NOMO-1 treated with DMSO at 0.1 percent for 48 hours (cell line): Measurements from ENCODE around the gene PLA2G7.

Experiments
- DNase-seq: peaks from one replicate; lab custom pipeline; 2025; ENCODE audit not compliant: unreplicated experiment; lab: John Stamatoyannopoulos, UW

PLA2G7 gene

DNA sequence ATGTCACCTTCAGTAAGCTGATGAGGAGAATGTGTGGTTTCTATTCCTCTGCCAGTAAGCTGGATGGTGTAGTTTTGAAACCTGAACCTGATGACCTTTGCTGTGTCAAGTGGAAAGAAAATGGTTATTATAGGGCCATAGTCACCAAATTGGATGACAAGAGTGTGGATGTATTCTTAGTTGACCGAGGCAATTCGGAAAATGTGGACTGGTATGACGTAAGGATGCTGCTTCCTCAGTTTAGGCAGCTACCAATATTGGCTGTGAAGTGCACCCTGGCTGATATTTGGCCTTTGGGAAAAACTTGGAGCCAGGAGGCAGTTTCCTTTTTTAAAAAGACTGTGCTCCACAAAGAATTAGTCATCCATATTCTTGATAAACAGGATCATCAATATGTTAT lies 45.5 kb downstream of the PLA2G7 start:
- no peak for DNase-seq

DNA sequence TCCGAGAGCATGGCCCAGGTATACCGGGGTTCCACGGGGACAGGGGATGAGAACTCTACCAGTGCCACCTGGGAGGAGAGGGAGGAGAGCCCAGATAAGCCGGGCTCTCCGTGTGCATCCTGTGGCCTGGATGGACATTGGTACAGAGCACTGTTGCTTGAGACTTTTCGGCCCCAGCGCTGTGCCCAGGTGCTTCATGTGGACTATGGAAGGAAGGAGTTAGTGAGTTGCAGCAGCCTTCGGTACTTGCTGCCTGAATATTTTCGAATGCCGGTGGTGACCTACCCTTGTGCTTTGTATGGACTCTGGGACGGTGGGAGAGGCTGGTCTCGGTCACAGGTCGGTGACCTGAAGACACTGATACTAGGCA lies 46.2 kb downstream of the PLA2G7 start:
- no peak for DNase-seq

- DNase-seq: no peak
Measured at GRCh38 chr6:46688117-46688965, 46.8 kb downstream of the PLA2G7 start.

DNA sequence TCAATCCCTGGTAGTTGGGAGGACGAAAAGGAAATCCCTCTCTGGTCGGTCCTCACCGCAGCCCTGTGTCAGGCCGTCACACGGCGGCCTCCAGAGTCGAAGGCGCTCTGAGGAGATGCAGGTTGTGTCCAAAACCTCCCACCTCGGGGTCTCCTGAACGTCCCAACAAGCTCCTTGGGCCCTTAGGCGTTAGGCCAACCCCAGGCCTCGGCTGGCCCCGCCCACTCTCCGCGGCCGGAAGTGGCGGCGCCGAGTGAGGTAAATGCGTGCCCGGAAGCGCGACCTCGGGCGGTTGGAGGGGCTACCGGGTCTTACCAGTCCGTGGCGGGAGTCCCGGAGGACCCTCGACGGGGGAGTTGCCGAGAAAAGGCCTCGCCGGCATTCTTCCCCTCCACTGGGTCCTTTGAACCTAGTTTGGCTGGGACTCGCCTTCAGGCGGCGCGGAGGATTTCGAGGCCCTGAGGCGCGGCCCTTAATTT lies 47.5 kb downstream of the PLA2G7 start, which contains the start of gene TDRD6:
TSS of gene TDRD6 (plus strand) at position 267 of the 479 bp plus-strand sequence. CDS start 244 bp downstream, outside the sequence.
- no peak for DNase-seq

- DNase-seq: no peak
Measured at GRCh38 chr6:46684771-46685170, 50.4 kb downstream of the PLA2G7 start.

GRCh38 chr6:46677314-46677654 lies 57.9 kb downstream of the PLA2G7 start:
- peak; percentile 48 for DNase-seq

DNA sequence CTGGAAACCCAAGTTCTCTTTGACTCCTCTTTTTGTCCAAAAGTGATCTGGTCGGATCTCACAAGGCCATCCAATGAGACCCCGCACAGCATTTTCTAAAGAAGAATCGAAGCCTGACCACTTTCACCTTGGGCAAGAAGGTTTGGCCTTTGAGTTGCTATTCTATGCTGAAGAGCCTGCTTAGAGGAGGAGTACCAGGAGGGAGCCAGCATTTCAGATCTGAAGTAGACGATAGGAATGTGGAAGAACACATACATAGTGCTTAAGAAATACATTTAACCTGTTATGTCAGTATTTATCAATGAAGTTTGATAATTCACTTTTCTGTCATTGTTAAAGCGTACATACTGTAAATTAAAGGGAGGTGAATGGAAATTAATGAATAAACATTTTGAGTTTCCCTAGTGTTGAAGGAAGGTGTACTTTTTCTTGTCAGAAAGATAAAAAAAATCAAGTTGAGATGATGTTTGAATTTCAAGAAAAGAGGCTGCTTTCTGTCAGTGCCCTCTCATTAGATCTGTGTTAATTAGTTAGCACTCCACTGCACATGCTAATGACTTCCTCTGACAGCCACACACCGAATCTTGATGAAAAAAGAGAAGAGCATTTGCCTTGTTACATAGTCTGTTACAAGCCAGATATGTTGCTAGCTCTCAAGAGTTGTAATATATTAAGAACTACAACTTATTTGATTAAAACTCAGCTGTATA lies 58.4 kb downstream of the PLA2G7 start:
- peak; percentile 48 for DNase-seq

DNA sequence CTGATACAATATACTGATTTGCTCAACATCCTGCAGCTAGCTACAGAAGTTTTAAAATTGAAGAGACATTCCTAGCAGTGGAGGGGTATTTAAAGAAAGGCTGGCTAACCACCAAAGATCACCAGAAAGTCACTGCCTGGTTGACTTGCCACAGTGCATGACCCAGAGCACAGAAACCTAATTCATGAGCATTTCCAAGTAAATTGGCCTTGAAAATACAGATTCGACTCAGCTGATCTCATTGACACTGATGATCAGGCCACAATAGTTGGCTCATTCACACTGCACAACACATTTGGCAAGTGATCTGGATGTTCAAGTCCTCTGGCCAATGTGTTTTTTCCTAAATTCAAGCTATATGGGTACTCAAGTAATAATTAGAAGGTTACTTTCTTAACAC lies 60.8 kb downstream of the PLA2G7 start:
- DNase-seq: no peak

GRCh38 chr6:46667377-46667776 lies 67.8 kb downstream of the PLA2G7 start:
- DNase-seq: no peak

GRCh38 chr6:46661483-46661882 lies 73.7 kb downstream of the PLA2G7 start:
- DNase-seq: no peak

- DNase-seq: no peak
Measured at GRCh38 chr6:46657642-46658041, 77.5 kb downstream of the PLA2G7 start.

DNA sequence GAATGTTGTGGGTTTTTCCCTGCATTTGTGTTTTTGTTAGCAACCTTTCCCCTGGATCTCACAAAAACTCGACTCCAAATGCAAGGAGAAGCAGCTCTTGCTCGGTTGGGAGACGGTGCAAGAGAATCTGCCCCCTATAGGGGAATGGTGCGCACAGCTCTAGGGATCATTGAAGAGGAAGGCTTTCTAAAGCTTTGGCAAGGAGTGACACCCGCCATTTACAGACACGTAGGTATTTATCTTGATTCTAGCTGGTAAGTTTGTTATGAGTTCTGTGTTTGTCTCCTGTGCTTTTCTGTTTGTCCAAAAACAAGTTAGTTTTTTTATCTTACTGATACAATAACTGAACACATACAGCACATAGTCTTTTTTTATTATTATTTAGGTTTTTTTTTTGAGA lies 79.4 kb downstream of the PLA2G7 start:
- DNase-seq: no peak
